Stimulated activated effector memory CD8-positive, alpha-beta T cell treated with anti-CD3 and anti-CD28 coated beads, Interleukin-12 subunit alpha, Interleukin-12 subunit beta, amount 100 ng/mL, for 72 hours (primary cell): ENCODE data around the gene GHRHR.

ENCODE experiments used
- ATAC-seq: fragments of 150-1000 bp; cut with Tn5 transposase; 2 replicates; pipeline ENCODE4 v1.10.0; 2021
- DNase-seq, 2 donors: peaks; one replicate each; pipeline ENCODE4 v3.0.0; 2021 to 2022; ENCODE audit warnings: low spot score in 2 of 2
- H3K27ac Mint-ChIP-seq: one replicate; pipeline ENCODE4 v1.8.0; 2022; ENCODE audit warnings: mild to moderate bottlenecking, mixed read lengths
- H3K36me3 Mint-ChIP-seq: one replicate; pipeline ENCODE4 v1.8.0; 2022; ENCODE audit warnings: mild to moderate bottlenecking, mixed read lengths
- H3K4me1 Mint-ChIP-seq: one replicate; pipeline ENCODE4 v1.8.0; 2022; ENCODE audit warnings: mixed read lengths
- H3K4me3 Mint-ChIP-seq: one replicate; pipeline ENCODE4 v1.8.0; 2022; ENCODE audit warnings: mild to moderate bottlenecking, mixed read lengths
- H3K9me3 Mint-ChIP-seq: one replicate; pipeline ENCODE4 v1.8.0; 2022; ENCODE audit warnings: mixed read lengths

Gene GHRHR

DNA sequence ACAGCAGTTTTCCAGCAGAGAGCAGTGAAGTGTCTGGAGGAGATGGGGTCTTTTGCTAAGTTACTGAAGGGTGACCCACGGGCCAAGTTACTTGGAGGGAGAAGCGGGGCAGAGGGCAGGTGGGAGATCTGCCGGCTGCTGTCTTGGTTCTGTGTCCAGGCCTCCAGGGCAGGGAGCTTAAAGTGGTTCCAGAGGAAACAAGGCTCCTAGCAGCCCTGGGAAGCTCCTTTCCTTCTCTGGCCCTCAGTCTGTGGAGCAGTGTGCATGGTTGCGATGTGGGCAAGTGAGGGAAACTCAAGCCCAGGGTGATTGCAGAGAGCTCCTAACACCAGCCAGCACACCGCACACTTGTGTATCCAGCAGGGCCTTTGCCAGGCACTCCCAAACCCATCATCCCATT, 6.3 kb downstream of the GHRHR start:
- Mint-ChIP-seq H3K27ac (no peak overlapping the region), H3K36me3 (no peaks in the 10 kb centered on the region), H3K4me1 (no peaks in the 10 kb centered on the region), H3K9me3 (no peaks in the 10 kb centered on the region), H3K4me3 (no peak overlapping the region)
- DNase-seq, result no peak
- ATAC-seq, result no peak

DNA sequence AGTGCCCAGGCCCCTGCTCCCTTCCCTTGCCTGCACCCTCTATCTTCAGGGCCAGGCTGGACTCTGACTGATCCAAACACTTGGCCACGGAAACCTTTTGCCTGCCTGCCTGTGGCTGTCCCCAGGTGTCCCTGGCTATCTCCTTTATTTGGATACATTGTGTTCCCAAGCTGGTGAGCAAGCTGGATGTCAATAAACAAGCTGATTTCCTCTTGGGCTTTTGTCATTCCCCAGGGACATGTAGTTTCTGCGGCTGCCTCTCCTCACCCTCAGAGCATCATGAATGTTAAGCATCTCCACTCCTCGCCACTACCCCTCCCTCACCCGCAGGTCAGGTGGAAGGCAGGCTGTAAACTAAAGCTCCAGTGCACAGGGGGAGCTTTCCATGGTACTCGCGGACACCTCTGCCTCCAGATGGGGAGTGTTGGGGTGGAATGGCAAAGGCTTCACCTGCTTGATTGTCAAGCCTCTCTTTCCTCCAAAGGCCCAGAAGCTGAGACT, 6.9 kb downstream of the GHRHR start:
- DNase-seq (peak in 1 of 2 donors; percentile 41), ATAC-seq (no peak)
- H3K4me1 Mint-ChIP-seq, result no peaks in the 10 kb centered on the region
- H3K27ac Mint-ChIP-seq, result no peak overlapping the region
- H3K4me3 Mint-ChIP-seq, result no peak overlapping the region
- H3K9me3 Mint-ChIP-seq, result no peaks in the 10 kb centered on the region
- no peaks in the 10 kb centered on the region for H3K36me3 Mint-ChIP-seq

DNA sequence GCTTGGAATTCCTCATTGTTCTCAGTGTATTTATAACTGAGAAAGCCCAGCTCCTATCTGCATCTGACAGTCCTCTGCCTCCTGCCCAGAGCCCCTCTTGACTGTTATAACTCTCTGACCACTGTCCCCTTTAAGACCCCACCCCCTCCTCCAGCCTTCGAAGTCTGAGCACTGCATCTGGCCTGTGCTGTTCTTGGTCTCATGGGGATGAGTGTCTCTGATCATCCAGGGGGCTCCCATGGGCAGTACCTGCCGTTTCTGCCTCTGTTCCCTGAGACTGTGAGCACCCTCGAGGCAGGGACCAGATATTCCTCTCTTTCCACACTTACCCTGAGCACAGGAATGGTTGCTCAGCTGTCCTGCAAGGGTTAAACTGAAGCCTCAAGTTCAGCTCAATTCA, 7.7 kb downstream of the GHRHR start:
- ATAC-seq (no peak), DNase-seq (no peak)
- H3K4me3 Mint-ChIP-seq, result no peak overlapping the region
- H3K36me3 Mint-ChIP-seq, result no peaks in the 10 kb centered on the region
- no peaks in the 10 kb centered on the region for H3K9me3 Mint-ChIP-seq
- H3K4me1 Mint-ChIP-seq, result no peaks in the 10 kb centered on the region
- H3K27ac Mint-ChIP-seq, result no peak overlapping the region

DNA sequence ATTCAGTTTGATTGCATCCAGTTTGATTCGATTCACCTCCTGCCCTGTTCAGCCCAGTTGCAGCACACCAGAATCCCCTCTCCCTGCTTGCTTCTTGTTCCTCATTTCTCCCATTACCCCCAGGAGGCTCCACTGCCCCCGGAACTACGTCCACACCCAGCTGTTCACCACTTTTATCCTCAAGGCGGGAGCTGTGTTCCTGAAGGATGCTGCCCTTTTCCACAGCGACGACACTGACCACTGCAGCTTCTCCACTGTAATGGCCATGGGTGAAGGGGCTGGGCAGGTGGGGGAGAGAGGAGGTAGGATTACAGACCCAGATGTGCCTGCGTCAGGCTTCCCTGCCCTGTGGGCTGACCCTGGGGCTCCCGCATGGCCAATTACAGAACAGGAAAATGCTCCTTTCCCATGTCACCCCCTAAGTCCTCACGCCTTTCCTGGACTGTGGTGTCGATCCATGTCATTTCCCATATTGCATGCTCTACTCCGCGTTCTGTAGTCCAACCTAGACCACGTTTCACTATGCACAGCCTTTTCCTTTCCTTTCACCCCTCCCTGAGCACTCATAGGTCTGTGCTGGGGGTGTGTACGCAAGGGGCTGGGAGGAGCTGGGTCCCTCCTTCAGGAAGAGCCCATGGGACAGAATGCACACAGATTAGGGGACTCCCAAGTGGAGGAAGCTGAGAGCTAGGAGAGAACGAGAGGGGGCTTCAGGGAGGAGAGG, 8.2 kb downstream of the GHRHR start:
- Mint-ChIP-seq H3K9me3 (no peaks in the 10 kb centered on the region), H3K4me1 (no peaks in the 10 kb centered on the region), H3K36me3 (no peaks in the 10 kb centered on the region), H3K4me3 (no peak overlapping the region), H3K27ac (no peak overlapping the region)
- no peak for DNase-seq
- no peak for ATAC-seq

DNA sequence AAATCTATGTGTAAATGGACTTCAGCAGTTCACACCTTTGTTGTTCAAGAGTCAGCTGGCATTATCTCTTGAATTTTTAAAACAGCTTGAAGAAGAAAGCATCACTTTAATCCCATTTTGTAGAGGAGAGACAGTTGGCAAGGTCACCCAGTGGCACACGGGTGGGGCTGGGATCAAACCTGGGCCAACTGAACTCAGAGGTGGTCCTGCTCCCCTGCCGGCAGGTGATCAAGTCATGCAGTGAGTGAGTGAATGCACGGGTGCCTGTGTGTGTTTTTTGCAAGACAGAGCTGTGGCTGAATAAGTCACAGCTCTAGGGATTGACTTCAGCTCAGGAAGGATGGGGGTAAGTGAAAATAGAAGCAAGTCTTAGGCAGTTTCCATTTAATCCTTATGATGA, 9.5 kb downstream of the GHRHR start:
- H3K27ac Mint-ChIP-seq, result no peak overlapping the region
- no peak overlapping the region for H3K4me3 Mint-ChIP-seq
- no peaks in the 10 kb centered on the region for H3K36me3 Mint-ChIP-seq
- no peaks in the 10 kb centered on the region for H3K9me3 Mint-ChIP-seq
- H3K4me1 Mint-ChIP-seq, result peaks cover 8% of the 10 kb centered on the region
- DNase-seq (no peak), ATAC-seq (no peak)

DNA sequence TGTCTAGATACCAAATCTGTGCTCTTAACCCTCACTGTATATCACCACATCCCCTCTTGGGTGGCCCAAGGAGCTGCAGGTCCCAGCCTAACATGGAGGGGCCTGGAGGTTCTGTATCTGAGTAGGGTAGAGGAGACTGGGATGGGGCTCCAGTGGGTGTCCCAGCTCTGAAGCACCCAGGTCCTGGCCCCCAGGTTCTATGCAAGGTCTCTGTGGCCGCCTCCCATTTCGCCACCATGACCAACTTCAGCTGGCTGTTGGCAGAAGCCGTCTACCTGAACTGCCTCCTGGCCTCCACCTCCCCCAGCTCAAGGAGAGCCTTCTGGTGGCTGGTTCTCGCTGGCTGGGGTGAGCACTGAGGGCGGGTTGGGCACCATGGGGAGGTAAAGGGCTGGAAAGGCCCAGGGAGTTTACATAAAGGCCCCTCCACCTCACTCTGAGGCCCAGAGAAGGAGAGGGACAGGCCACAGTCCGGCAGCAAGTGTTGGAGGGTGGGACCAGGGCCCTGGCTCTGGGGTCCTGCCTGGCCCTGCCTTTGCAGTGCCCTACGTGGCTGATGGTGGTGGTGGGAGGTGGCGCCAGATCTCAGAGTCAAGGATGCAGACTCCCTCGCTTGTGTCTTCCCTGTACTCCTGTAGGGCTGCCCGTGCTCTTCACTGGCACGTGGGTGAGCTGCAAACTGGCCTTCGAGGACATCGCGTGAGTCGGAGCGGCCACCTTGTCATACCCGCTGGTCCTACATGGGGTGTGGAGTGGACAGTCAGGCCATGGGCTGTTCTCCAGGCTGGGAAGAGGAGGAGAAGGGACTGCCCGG, 10.2 kb downstream of the GHRHR start:
- no peaks in the 10 kb centered on the region for H3K36me3 Mint-ChIP-seq
- DNase-seq (no peak), ATAC-seq (no peak)
- H3K4me3 Mint-ChIP-seq, result no peak overlapping the region
- no peaks in the 10 kb centered on the region for H3K9me3 Mint-ChIP-seq
- peaks cover 11% of the 10 kb centered on the region for H3K4me1 Mint-ChIP-seq
- peak overlapping the region; percentile 35 for H3K27ac Mint-ChIP-seq

DNA sequence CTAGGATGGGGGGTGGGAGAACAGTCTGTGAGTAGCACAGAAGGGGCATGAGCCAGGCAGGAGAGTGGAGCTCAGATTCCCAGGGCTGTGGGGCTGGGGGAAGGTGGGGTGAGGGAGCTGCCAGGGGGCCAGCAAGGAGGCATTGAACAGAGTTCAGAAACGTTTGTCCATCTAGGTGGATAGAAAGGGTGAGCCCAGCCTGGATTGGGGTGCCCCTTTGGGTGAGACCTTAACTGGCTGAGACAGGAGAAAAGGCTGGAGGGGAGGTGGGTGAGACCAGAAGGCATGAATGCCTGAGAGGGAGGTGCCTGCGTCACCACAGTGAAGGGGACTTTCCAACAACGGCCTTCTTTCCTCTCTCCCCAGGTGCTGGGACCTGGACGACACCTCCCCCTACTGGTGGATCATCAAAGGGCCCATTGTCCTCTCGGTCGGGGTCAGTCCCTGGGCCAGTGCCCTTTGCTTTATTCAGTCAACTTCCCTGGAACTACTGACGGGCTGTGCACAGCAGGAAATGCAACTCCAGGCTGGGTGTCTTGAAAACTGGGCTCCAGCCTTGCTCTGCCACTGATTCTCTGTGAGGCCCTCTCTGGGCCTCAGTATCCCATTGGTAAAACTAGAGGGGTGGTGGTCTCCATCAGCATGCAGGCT, 11.0 kb downstream of the GHRHR start:
- Mint-ChIP-seq H3K4me3 (no peak overlapping the region), H3K36me3 (no peaks in the 10 kb centered on the region), H3K27ac (peak overlapping the region; percentile 35), H3K9me3 (no peaks in the 10 kb centered on the region), H3K4me1 (peaks cover 11% of the 10 kb centered on the region)
- ATAC-seq (peak; percentile 75), DNase-seq (peak; percentile 22 to 80)

DNA sequence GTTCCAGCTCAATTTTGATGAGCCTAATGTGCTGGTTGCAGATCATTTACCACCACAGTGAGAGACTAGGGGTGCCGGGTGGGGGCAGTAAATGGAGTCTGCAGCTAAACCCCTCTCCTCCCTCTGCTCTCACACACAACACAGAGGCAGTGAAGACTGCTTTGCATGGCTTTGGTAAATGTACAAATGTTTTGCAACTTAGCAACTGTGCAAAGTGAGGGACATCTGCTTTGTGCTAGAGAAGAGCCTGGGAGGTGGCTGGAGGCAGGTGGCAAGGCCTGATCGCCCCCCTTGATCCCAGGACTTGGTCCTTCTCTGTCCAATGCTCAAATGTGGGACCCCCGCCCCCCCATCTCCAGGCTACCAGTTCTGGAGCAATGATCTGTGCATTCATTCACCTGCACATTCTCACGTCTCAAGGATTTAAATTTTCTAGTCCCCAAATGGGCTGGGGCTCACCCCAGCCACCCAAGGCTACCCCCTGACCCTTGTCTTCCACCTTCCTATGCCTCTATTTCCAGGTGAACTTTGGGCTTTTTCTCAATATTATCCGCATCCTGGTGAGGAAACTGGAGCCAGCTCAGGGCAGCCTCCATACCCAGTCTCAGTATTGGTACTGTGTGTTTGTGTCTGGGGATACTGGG, 11.6 kb downstream of the GHRHR start:
- no peaks in the 10 kb centered on the region for H3K36me3 Mint-ChIP-seq
- peaks cover 11% of the 10 kb centered on the region for H3K4me1 Mint-ChIP-seq
- no peak overlapping the region for H3K27ac Mint-ChIP-seq
- H3K9me3 Mint-ChIP-seq, result no peaks in the 10 kb centered on the region
- ATAC-seq (no peak), DNase-seq (no peak)
- no peak overlapping the region for H3K4me3 Mint-ChIP-seq

DNA sequence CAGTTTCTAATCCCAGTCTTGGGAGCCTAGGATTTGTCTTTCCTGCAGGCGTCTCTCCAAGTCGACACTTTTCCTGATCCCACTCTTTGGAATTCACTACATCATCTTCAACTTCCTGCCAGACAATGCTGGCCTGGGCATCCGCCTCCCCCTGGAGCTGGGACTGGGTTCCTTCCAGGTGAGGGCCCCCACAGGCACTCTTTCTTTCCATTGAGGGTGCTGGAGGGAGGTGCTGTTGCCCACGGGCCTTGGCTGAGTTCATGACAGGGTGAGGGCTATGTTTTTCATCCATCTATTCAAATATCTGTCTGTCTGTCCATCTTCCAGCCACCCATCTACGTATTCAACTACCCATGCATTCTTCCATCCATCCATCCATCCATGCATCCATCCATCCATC, 12.6 kb downstream of the GHRHR start:
- no peak for ATAC-seq
- Mint-ChIP-seq H3K27ac (no peak overlapping the region), H3K9me3 (no peaks in the 10 kb centered on the region), H3K36me3 (no peaks in the 10 kb centered on the region), H3K4me1 (peaks cover 11% of the 10 kb centered on the region), H3K4me3 (no peak overlapping the region)
- DNase-seq, result no peak

DNA sequence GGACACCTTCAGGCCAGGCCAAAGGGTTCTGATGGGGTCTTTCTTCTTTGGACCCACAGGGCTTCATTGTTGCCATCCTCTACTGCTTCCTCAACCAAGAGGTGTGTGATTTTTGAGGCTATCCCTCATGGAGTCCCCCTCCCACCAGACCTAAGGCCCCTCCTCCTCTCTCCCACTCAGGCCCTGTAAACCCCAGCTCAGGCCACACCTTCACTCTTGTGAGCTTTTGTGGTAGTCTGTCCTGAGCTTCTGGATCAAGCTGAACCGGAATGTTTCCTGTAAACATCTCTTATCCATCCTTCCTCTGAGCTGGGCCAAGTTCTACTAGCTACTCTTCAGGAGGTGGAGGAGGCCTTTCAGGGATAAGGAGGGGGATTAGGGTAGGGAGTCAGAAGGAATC, 13.5 kb downstream of the GHRHR start:
- Mint-ChIP-seq H3K27ac (no peak overlapping the region), H3K9me3 (no peaks in the 10 kb centered on the region), H3K4me1 (peaks cover 11% of the 10 kb centered on the region), H3K36me3 (no peaks in the 10 kb centered on the region), H3K4me3 (no peak overlapping the region)
- DNase-seq (no peak), ATAC-seq (no peak)

DNA sequence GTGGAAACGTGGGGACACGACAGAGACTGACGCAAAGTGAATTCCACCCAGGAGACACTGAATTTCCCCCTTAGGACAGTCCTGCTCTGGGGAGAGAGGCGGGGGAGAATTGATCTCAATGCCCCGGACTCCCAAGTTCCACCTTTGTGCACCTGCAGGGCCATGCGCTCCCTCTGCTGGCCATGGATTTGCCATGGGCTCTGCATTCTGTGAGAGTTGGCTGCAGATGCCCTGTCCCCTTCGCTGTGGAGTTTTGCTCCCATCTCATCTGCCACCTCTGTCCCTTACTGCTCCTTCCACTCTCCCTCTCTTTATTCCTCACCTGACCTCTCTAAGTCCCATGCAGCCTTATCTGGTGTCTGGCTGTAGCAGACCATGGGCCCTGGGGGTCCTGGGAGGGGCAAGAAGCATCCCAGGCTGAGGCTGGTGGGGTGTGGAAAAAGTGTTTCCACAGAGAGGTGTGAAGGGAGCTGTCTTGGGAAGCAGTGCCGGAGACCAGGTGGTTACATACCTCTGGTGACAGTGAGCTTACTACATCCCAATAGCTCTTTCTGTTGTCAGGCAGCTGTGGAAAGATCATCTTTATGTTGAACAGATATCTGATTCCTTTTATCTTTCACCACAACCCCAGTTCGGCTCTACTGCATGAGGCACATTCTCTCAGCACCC, 14.3 kb downstream of the GHRHR start:
- no peak for DNase-seq
- Mint-ChIP-seq H3K4me1 (peaks cover 14% of the 10 kb centered on the region), H3K4me3 (no peak overlapping the region), H3K27ac (no peak overlapping the region), H3K36me3 (no peaks in the 10 kb centered on the region), H3K9me3 (no peaks in the 10 kb centered on the region)
- no peak for ATAC-seq

DNA sequence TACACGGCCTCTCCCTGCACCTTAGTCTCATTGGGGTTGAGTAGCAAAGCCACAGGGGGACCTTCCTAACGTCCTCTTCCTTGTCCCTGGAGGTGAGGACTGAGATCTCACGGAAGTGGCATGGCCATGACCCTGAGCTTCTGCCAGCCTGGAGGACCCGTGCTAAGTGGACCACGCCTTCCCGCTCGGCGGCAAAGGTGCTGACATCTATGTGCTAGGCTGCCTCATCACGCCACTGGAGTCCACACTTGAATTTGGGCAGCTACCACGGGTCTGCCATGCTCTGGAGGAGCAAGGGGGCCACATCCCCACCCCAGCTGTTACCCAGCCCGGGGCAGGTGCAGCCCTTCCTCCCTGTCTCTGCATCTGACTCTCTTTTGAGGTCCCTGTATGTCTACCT, 15.3 kb downstream of the GHRHR start:
- no peaks in the 10 kb centered on the region for H3K9me3 Mint-ChIP-seq
- ATAC-seq, result no peak
- peaks cover 24% of the 10 kb centered on the region for H3K4me1 Mint-ChIP-seq
- no peaks in the 10 kb centered on the region for H3K36me3 Mint-ChIP-seq
- DNase-seq, result no peak
- H3K27ac Mint-ChIP-seq, result no peak overlapping the region
- no peak overlapping the region for H3K4me3 Mint-ChIP-seq

DNA sequence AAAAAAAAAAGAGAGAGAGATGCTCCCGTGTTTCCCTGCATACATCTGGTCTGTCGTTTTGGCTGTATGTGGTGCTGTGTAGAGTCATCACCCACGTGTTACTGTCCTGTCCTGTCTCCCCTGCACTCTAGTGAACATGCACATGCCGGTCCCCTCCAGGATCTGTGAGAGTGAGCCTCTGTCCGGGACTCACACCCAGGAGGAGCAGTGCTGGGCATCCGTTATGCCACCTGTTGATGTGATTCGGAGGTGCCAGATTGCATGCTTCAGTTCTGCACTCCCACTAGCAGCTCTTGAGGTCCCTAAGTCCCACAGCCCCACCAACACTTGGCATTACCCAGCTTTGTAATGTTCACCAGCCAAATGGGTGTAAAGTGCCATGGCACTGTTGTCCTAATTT, 16.4 kb downstream of the GHRHR start:
- H3K36me3 Mint-ChIP-seq, result no peaks in the 10 kb centered on the region
- DNase-seq (no peak), ATAC-seq (no peak)
- H3K4me3 Mint-ChIP-seq, result no peak overlapping the region
- H3K27ac Mint-ChIP-seq, result no peak overlapping the region
- peaks cover 27% of the 10 kb centered on the region for H3K4me1 Mint-ChIP-seq
- H3K9me3 Mint-ChIP-seq, result no peaks in the 10 kb centered on the region

DNA sequence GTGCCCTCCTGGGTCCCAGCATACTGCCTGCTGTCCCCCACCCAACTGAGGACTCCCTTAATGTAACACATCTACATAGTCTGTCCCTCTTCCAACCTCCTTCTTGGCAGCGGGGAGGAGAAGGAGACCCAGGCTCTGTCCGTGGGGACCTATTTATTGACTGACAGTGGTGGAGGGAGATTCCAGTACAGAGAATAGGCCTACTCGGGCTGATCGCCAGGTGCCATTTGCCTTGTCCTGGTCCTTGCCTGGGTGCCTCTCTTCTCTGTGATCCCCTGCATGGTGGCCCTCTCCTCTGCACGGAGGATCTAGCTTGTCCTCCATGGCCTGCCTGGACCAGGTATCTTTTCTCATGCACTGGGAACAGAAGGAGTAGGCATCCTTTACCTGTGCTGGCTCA, 17.0 kb downstream of the GHRHR start:
- Mint-ChIP-seq H3K27ac (no peak overlapping the region), H3K4me1 (peaks cover 27% of the 10 kb centered on the region), H3K9me3 (no peaks in the 10 kb centered on the region), H3K36me3 (no peaks in the 10 kb centered on the region), H3K4me3 (no peak overlapping the region)
- no peak for DNase-seq
- ATAC-seq, result no peak
